PC-3 (cell line): ENCODE results near the gene DHRS1. TPM values are rescaled to one million over a fixed set of nuclear protein-coding genes. Genes with fewer than 3 reads are reported as not detected.

Experiments
- ATAC-seq: fragments of 200-7000 bp; cut with Tn5 transposase; 2 replicates; pipeline ENCODE4 v1.9.1; 2020; ENCODE audit warnings: mild to moderate bottlenecking, moderate library complexity
- BruUV-seq: library from RNA; stranded (reverse); fragments of 400-500 nt; replicated peaks from 2 replicates; lab custom pipeline; 2021; lab: Mats Ljungman, UMichigan
- CTCF ChIA-PET: fragments of 300-600 bp; sonication (Branson Sonifier 250); formaldehyde crosslinking; loops from one replicate; lab custom pipeline; 2022; ENCODE audit warnings: antibody characterized with exemption; lab: Charles Lee
- POLR2A ChIA-PET: fragments of 300-600 bp; sonication (Branson Sonifier 250); formaldehyde crosslinking; loops from one replicate; lab custom pipeline; 2022; ENCODE audit warnings: antibody characterized with exemption; ENCODE audit not compliant: unreplicated experiment; lab: Charles Lee
- DNase-seq: peaks from one replicate; pipeline ENCODE4 v3.0.0-alpha.2; 2015
- H2AFZ ChIP-seq: fragments of 300-600 bp; sonication (generic); 2 replicates; pipeline ENCODE4 v1.6.0; 2016; ENCODE audit warnings: antibody characterized with exemption, low read length
- H3F3A ChIP-seq: fragments of 300-600 bp; sonication (generic); one replicate; pipeline ENCODE4 v1.6.0; 2017; ENCODE audit warnings: antibody characterized with exemption, low read length, control low read depth, mild to moderate bottlenecking; ENCODE audit not compliant: unreplicated experiment
- H3K27ac ChIP-seq: fragments of 300-600 bp; sonication (generic); 2 replicates; pipeline ENCODE4 v1.5.1; 2016; ENCODE audit warnings: mild to moderate bottlenecking, low read length
- H3K27me3 ChIP-seq: fragments of 300-600 bp; sonication (generic); 2 replicates; pipeline ENCODE4 v1.6.1; 2016; ENCODE audit warnings: low read length, mixed read lengths
- H3K36me3 ChIP-seq: fragments of 300-600 bp; sonication (generic); 2 replicates; pipeline ENCODE4 v1.6.1; 2016; ENCODE audit warnings: low read depth, mixed run types, low read length, mixed read lengths
- H3K4me1 ChIP-seq: fragments of 300-600 bp; sonication (generic); 2 replicates; pipeline ENCODE4 v1.5.1; 2016; ENCODE audit warnings: low read length; ENCODE audit not compliant: insufficient read depth
- H3K4me2 ChIP-seq: fragments of 300-600 bp; sonication (generic); 2 replicates; pipeline ENCODE4 v1.6.0; 2016; ENCODE audit warnings: low read length
- H3K4me3 ChIP-seq: fragments of 300-600 bp; sonication (generic); 2 replicates; pipeline ENCODE4 v1.5.1; 2016; ENCODE audit warnings: mild to moderate bottlenecking, low read length, mixed read lengths
- H3K79me2 ChIP-seq: fragments of 300-600 bp; sonication (generic); 2 replicates; pipeline ENCODE4 v1.6.1; 2017; ENCODE audit warnings: low read length, mixed read lengths
- H3K9ac ChIP-seq: fragments of 300-600 bp; sonication (generic); 2 replicates; pipeline ENCODE4 v1.6.0; 2016; ENCODE audit warnings: mild to moderate bottlenecking, low read length
- H3K9me2 ChIP-seq: fragments of 300-600 bp; sonication (generic); replicated peaks from 2 replicates; pipeline ENCODE4 v1.6.1; 2016; ENCODE audit warnings: mixed run types, low read length, mixed read lengths
- H3K9me3 ChIP-seq: fragments of 300-600 bp; sonication (generic); 2 replicates; pipeline ENCODE4 v1.6.1; 2016; ENCODE audit warnings: low read length, mixed read lengths
- H4K20me1 ChIP-seq: fragments of 300-600 bp; sonication (generic); 2 replicates; pipeline ENCODE4 v1.6.1; 2016; ENCODE audit warnings: low read length, mixed read lengths
- EZH2 ChIP-seq: fragments of 300-600 bp; sonication (generic); IDR thresholded peaks from one replicate; pipeline ENCODE4 v1.6.1; 2017; ENCODE audit warnings: antibody characterized with exemption, mild to moderate bottlenecking, low read length; ENCODE audit not compliant: unreplicated experiment
- EZH2phosphoT487 ChIP-seq: fragments of 300-600 bp; sonication (generic); IDR thresholded peaks from 2 replicates; pipeline ENCODE4 v1.6.1; 2018; ENCODE audit warnings: mild to moderate bottlenecking, antibody characterized with exemption, low read length, borderline replicate concordance
- intact Hi-C: fragments of 100-400 bp; cut with micrococcal nuclease; formaldehyde crosslinking; loops from 2 replicates; pipeline ENCODE4 v1.9.0; 2023
- total RNA-seq: library from RNA; depleted of rRNA; stranded (reverse); fragments of >200 nt; gene quantifications from 2 replicates; pipeline ENCODE4 v1.2.3, GENCODE V29; 2014
- TF ChIP-seq, protein P1 (sequence below): fragments of 300-600 bp; sonication (generic); conservative IDR thresholded peaks from 2 replicates; pipeline ENCODE4 v1.5.1; 2017; ENCODE audit warnings: antibody characterized with exemption, low read depth, mild to moderate bottlenecking, low read length

DHRS1 gene
- total RNA-seq, 1 experiment from 2014 or later, result 15.9 TPM

DNA sequence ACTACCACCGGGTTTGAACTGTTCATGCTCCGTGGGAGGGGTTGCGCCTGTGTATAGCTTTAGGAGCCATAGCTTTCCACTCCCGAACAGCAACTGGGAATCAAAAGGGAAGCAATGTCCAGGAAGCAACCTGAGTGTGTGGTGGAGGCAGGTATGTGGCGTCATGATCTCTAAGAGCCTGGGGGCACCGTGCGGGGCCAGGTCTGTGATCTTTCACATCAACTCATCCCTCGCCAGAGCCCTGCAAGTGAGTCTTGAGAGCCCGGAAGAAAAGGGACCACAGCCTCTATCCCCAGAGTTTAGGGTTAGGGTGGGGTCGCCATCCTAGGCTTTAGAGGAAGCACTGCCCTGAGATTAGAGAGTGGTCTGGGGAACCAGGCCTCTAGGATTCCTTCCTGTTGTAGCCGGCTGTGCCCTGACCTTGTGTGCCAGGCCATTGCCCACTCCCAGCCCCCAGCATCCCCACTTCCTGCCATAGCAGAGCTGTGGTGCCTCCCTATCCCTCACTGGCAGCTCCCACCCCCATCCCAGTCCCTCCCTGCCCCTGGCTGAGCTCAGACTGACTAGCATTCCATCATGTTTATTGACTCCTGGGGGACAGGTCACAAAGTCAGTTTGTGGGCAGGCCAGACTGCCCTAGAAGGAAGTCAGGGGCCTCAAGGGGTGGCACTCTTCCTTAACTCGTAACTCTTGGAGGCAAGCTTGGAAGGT is 36.0 kb upstream of the DHRS1 start:
- Histone ChIP-seq H3F3A (no peaks in the 10 kb centered on the region), H4K20me1 (no peaks in the 10 kb centered on the region), H3K27ac (no peak overlapping the region), H3K9ac (no peak overlapping the region), H2AFZ (no peak overlapping the region), H3K9me3 (no peaks in the 10 kb centered on the region), H3K4me2 (no peak overlapping the region), H3K27me3 (no peaks in the 10 kb centered on the region), H3K4me3 (no peak overlapping the region), H3K9me2 (no peaks in the 10 kb centered on the region), H3K4me1 (peaks cover 5% of the 10 kb centered on the region; the same call in 1 of the 2 replicates), H3K36me3 (no peaks in the 10 kb centered on the region), H3K79me2 (no peaks in the 10 kb centered on the region)
- no peak for ATAC-seq
- ChIA-PET POLR2A (no interaction called here), CTCF (no interaction called here)
- intact Hi-C loops, result no loop called here
- DNase-seq, result no peak
- BruUV-seq, result no TSS peak
- TF ChIP-seq EZH2 (no peak), EZH2phosphoT487 (no peak)
- TF ChIP-seq, protein P1, sequence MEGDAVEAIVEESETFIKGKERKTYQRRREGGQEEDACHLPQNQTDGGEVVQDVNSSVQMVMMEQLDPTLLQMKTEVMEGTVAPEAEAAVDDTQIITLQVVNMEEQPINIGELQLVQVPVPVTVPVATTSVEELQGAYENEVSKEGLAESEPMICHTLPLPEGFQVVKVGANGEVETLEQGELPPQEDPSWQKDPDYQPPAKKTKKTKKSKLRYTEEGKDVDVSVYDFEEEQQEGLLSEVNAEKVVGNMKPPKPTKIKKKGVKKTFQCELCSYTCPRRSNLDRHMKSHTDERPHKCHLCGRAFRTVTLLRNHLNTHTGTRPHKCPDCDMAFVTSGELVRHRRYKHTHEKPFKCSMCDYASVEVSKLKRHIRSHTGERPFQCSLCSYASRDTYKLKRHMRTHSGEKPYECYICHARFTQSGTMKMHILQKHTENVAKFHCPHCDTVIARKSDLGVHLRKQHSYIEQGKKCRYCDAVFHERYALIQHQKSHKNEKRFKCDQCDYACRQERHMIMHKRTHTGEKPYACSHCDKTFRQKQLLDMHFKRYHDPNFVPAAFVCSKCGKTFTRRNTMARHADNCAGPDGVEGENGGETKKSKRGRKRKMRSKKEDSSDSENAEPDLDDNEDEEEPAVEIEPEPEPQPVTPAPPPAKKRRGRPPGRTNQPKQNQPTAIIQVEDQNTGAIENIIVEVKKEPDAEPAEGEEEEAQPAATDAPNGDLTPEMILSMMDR, result no peak

DNA sequence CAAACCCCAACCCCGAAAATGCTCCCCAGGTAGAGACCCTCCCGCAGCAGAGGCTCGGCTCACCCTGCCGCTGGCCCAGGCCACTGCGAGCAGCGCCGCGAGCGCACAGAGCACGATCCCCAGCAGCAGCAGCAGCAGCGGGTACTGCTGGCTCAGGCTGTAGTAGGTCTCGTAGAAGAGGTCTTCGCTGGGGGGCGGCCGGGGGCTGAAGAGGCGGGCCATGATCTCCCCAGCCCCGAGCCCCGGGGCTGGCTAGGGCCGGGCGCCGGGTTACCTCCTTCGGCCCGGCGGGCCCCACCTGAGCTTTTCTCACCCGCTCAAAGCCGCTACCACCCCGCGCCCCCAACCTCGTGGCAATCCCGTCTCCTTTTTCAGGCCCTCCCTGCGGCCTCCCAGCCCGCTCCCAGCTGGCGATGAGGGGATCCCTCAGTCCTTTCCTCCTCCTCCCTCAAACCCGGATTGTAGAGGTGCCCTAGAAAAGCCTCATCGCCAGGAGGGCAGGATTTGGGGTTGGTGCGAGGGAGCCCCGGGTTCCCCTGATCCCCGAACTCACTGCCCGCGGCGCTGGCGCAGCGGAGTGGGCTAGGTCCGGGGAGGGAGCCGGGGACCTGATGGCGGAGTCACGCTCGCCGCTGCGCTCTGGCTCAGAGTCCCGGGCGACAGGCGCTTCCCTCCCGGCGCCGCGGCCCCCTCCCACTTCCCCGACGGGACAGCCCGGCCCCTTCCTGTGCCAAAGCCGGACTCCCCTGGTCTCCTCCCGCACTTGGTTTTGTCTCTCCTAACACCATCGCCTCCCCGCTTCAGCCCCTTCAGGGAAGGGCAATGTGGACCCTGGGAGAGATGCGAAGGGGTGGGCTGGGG is 35.1 kb upstream of the DHRS1 start, which contains the start of gene ADCY4:
ADCY4 (minus strand) TSS at position 641 of the 861 bp plus-strand sequence; CDS start at position 222, 419 bp downstream.
- no peak for TF ChIP-seq EZH2phosphoT487
- TF ChIP-seq, protein P1, result no peak
- no peak for TF ChIP-seq EZH2
- H3K36me3 ChIP-seq, result no peaks in the 10 kb centered on the region
- peaks cover 5% of the 10 kb centered on the region; the same call in 1 of the 2 replicates for H3K4me1 ChIP-seq
- no peaks in the 10 kb centered on the region for H3K79me2 ChIP-seq
- DNase-seq (no peak), ATAC-seq (no peak)
- no peaks in the 10 kb centered on the region for H3K9me3 ChIP-seq
- peak within 1 kb of the TSS; percentile 58 for H3K4me2 ChIP-seq
- no peaks in the 10 kb centered on the region for H3K9me2 ChIP-seq
- peak within 1 kb of the TSS; percentile 47; the same call in 1 of the 2 replicates for H3K4me3 ChIP-seq
- H2AFZ ChIP-seq, result peak within 1 kb of the TSS; percentile 73
- H3K27ac ChIP-seq, result no peak within 1 kb of the TSS
- no peaks in the 10 kb centered on the region for H3K27me3 ChIP-seq
- ChIA-PET CTCF (no interaction called here), POLR2A (no interaction called here)
- no peak within 1 kb of the TSS for H3K9ac ChIP-seq
- intact Hi-C loops, result no loop called here
- no peaks in the 10 kb centered on the region for H3F3A ChIP-seq
- no TSS peak for BruUV-seq
- no peaks in the 10 kb centered on the region for H4K20me1 ChIP-seq
